DOHH2 (cell line): ENCODE data around the gene MSL3B.

ENCODE experiments used
- H3F3A ChIP-seq: fragments of 200-600 bp; sonication (generic), shearing (Covaris generic); 2 replicates; pipeline ENCODE4 v1.6.0; 2016; ENCODE audit warnings: antibody characterized with exemption, mild to moderate bottlenecking; ENCODE audit not compliant: control insufficient read depth, insufficient read depth
- H3K27ac ChIP-seq: fragments of 200-600 bp; sonication (generic); 2 replicates; pipeline ENCODE4 v1.5.1; 2014; ENCODE audit warnings: low read depth, mild to moderate bottlenecking, low read length, moderate library complexity
- H3K27me3 ChIP-seq: fragments of 200-600 bp; sonication (generic); 2 replicates; pipeline ENCODE4 v1.6.1; 2014; ENCODE audit warnings: mild to moderate bottlenecking, low read length, mixed read lengths; ENCODE audit not compliant: control insufficient read depth
- H3K36me3 ChIP-seq: fragments of 200-600 bp; sonication (generic); 2 replicates; pipeline ENCODE4 v1.6.1; 2014; ENCODE audit warnings: mild to moderate bottlenecking, low read length, moderate library complexity, mixed read lengths; ENCODE audit not compliant: control insufficient read depth
- H3K4me1 ChIP-seq: fragments of 200-600 bp; sonication (generic); 2 replicates; pipeline ENCODE4 v1.6.1; 2014; ENCODE audit warnings: mild to moderate bottlenecking, low read length, mixed read lengths; ENCODE audit not compliant: control insufficient read depth
- H3K4me2 ChIP-seq: fragments of 200-600 bp; sonication (generic); 2 replicates; pipeline ENCODE4 v1.6.0; 2014; ENCODE audit warnings: mild to moderate bottlenecking, low read length, moderate library complexity
- H3K4me3 ChIP-seq: fragments of 200-600 bp; sonication (generic); 2 replicates; pipeline ENCODE4 v1.5.1; 2014; ENCODE audit warnings: mild to moderate bottlenecking, low read length, mixed read lengths
- H3K79me2 ChIP-seq: fragments of 200-600 bp; sonication (generic); 2 replicates; pipeline ENCODE4 v1.6.1; 2014; ENCODE audit warnings: mild to moderate bottlenecking, low read length, mixed read lengths; ENCODE audit not compliant: control insufficient read depth
- H3K9me2 ChIP-seq: fragments of 200-600 bp; sonication (generic); replicated peaks from 2 replicates; pipeline ENCODE4 v1.6.1; 2014; ENCODE audit warnings: mild to moderate bottlenecking, low read length, mixed read lengths; ENCODE audit not compliant: control insufficient read depth
- H3K9me3 ChIP-seq: fragments of 200-600 bp; sonication (generic); 2 replicates; pipeline ENCODE4 v1.6.1; 2014; ENCODE audit warnings: antibody characterized with exemption, low read length, mixed read lengths; ENCODE audit not compliant: control insufficient read depth, insufficient read depth
- H4K20me1 ChIP-seq: fragments of 200-600 bp; sonication (generic); 2 replicates; pipeline ENCODE4 v1.6.0; 2014; ENCODE audit warnings: low read depth, mild to moderate bottlenecking, antibody characterized with exemption, low read length, moderate library complexity; ENCODE audit not compliant: control insufficient read depth, insufficient read depth
- EZH2phosphoT487 ChIP-seq: fragments of 200-600 bp; sonication (generic); IDR thresholded peaks from 2 replicates; pipeline ENCODE4 v1.6.1; 2017; ENCODE audit warnings: borderline replicate concordance, mild to moderate bottlenecking, antibody characterized with exemption, low read length, moderate library complexity, mixed read lengths
- TF ChIP-seq, protein P1 (sequence below): fragments of 200-600 bp; sonication (generic); IDR thresholded peaks from one replicate; pipeline ENCODE4 v1.5.1; 2014; ENCODE audit warnings: antibody characterized with exemption, mild to moderate bottlenecking, low read depth, low read length; ENCODE audit not compliant: poor library complexity, severe bottlenecking

The MSL3B gene

DNA sequence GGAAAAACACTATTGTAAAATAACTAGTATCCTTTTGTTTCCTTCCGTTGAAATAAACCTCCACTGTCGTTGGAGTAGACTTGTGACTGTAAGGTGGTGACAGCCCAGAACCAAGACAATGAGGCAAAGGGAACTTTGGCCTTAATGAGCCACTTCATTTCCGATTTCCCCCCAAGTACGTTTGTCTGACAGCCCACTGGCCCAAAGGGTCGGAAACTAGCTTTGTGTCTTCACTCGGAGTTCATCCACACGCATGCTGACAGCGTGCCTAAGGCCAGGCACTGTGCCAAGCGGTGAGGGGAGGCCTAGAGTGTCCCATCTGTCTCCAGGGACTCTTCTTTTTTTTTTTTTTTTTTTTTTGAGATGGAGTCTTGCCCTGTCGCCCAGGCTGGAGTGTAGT lies 34.8 kb downstream of the MSL3B start:
- H3F3A ChIP-seq, result peaks cover 20% of the 10 kb centered on the region
- TF ChIP-seq EZH2phosphoT487, result no peak
- TF ChIP-seq, protein P1, sequence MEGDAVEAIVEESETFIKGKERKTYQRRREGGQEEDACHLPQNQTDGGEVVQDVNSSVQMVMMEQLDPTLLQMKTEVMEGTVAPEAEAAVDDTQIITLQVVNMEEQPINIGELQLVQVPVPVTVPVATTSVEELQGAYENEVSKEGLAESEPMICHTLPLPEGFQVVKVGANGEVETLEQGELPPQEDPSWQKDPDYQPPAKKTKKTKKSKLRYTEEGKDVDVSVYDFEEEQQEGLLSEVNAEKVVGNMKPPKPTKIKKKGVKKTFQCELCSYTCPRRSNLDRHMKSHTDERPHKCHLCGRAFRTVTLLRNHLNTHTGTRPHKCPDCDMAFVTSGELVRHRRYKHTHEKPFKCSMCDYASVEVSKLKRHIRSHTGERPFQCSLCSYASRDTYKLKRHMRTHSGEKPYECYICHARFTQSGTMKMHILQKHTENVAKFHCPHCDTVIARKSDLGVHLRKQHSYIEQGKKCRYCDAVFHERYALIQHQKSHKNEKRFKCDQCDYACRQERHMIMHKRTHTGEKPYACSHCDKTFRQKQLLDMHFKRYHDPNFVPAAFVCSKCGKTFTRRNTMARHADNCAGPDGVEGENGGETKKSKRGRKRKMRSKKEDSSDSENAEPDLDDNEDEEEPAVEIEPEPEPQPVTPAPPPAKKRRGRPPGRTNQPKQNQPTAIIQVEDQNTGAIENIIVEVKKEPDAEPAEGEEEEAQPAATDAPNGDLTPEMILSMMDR, result no peak
- H3K9me2 ChIP-seq, result no peaks in the 10 kb centered on the region
- H3K9me3 ChIP-seq, result no peaks in the 10 kb centered on the region
- H3K4me1 ChIP-seq, result peaks cover 11% of the 10 kb centered on the region
- no peaks in the 10 kb centered on the region for H3K27me3 ChIP-seq
- H3K4me3 ChIP-seq, result no peak overlapping the region
- H3K36me3 ChIP-seq, result peaks cover 43% of the 10 kb centered on the region
- H3K79me2 ChIP-seq, result peaks cover 24% of the 10 kb centered on the region
- H3K4me2 ChIP-seq, result no peak overlapping the region
- peaks cover 17% of the 10 kb centered on the region; the same call in 1 of the 2 replicates for H4K20me1 ChIP-seq
- no peak overlapping the region for H3K27ac ChIP-seq

DNA sequence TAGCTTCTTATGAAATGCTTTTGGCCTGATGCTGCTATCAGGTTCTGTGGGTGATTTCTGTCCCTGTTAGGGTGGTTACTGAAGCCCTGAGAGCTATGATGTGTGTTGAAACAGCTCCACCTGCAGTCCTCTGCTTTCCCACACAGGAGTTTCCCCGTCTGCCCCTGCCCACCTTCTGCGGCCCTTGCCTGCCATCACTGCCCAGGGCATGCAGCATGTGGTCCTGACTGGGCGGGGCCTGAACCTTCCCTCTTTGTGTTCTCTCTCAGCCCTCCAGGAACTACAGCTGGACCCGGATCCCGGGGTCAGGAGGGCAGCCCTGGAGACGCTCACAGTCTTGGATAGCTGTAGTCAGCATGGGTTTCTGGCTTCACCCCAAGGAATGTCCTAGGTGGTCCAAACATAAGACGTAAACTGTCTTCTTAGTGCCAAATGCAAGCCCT lies 35.3 kb downstream of the MSL3B start:
- H3K27me3 ChIP-seq, result no peaks in the 10 kb centered on the region
- H3K4me3 ChIP-seq, result no peak overlapping the region
- TF ChIP-seq, protein P1, result peak; percentile 33
- no peak for TF ChIP-seq EZH2phosphoT487
- no peaks in the 10 kb centered on the region for H3K9me3 ChIP-seq
- H3K4me2 ChIP-seq, result no peak overlapping the region
- H3K36me3 ChIP-seq, result peaks cover 39% of the 10 kb centered on the region
- H3F3A ChIP-seq, result peaks cover 20% of the 10 kb centered on the region
- no peaks in the 10 kb centered on the region for H3K9me2 ChIP-seq
- H3K27ac ChIP-seq, result no peak overlapping the region
- H3K4me1 ChIP-seq, result peaks cover 11% of the 10 kb centered on the region
- peaks cover 19% of the 10 kb centered on the region for H3K79me2 ChIP-seq
- H4K20me1 ChIP-seq, result peaks cover 12% of the 10 kb centered on the region; the same call in 1 of the 2 replicates

DNA sequence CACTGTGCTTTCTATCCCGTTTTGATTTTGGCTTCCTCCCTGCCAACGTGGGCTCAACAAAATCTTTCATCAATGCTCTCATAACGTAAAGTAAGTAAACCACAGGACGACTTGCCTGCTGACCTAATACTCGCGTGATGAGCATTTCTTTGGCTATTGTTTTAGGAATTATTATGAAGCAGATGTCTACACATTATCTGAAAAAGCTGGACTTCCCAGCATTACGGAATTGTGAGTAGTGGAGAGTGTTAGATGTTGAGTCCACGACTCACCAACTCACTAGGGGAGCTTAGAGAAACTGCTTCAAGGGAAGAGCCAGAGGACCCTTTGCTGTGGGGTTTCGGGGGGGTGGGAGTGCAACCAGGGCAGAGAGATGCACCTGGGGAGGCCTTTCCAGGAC lies 35.8 kb downstream of the MSL3B start:
- H3K4me3 ChIP-seq, result no peak overlapping the region
- H3K4me2 ChIP-seq, result no peak overlapping the region
- no peaks in the 10 kb centered on the region for H3K27me3 ChIP-seq
- H3K79me2 ChIP-seq, result peaks cover 15% of the 10 kb centered on the region
- TF ChIP-seq, protein P1, result no peak
- no peak for TF ChIP-seq EZH2phosphoT487
- H3K27ac ChIP-seq, result no peak overlapping the region
- peaks cover 34% of the 10 kb centered on the region for H3K36me3 ChIP-seq
- H4K20me1 ChIP-seq, result peaks cover 10% of the 10 kb centered on the region; the same call in 1 of the 2 replicates
- H3K9me3 ChIP-seq, result no peaks in the 10 kb centered on the region
- H3K9me2 ChIP-seq, result no peaks in the 10 kb centered on the region
- peaks cover 17% of the 10 kb centered on the region for H3F3A ChIP-seq
- peaks cover 11% of the 10 kb centered on the region for H3K4me1 ChIP-seq
